Fibroblast of lung (primary cell): ENCODE results near the gene KCNK18.

Experiments
- EZH2 ChIP-seq: IDR thresholded peaks from 2 replicates; pipeline ENCODE4 v1.5.1; 2012; ENCODE audit warnings: low read length, control low read depth, mild to moderate bottlenecking; ENCODE audit errors: missing control alignments
- TF ChIP-seq, protein P1 (sequence below), 2 donors: IDR thresholded peaks in 1 of 2; conservative IDR thresholded peaks in 1 of 2; 1 replicate in 1 of 2; 2 replicates in 1 of 2; pipeline ENCODE4 v1.5.1; 2011 to 2012; ENCODE audit warnings: low read length in 2 of 2, control low read depth in 1 of 2, inconsistent platforms in 1 of 2, low read depth in 1 of 2, mild to moderate bottlenecking in 1 of 2

DNA sequence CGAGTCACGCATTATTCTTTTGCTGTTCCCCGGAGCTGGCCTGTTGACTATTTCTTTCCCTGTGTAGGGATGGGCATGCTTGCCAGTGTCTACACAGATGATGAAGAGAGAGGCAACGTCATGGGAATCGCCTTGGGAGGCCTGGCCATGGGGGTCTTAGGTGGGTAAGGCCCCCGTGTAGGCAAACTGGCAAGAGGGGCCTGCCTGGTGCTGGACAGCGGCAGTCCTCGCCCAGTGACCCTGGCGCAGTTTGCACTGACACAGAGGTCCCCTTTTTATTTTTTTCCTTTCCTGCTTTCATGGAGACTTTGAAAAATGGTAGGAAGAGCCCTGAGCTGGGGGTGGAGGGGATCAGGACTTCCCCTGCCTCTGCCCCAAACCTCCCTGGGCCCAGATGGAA is 57.0 kb downstream of the KCNK18 start:
- TF ChIP-seq, protein P1, sequence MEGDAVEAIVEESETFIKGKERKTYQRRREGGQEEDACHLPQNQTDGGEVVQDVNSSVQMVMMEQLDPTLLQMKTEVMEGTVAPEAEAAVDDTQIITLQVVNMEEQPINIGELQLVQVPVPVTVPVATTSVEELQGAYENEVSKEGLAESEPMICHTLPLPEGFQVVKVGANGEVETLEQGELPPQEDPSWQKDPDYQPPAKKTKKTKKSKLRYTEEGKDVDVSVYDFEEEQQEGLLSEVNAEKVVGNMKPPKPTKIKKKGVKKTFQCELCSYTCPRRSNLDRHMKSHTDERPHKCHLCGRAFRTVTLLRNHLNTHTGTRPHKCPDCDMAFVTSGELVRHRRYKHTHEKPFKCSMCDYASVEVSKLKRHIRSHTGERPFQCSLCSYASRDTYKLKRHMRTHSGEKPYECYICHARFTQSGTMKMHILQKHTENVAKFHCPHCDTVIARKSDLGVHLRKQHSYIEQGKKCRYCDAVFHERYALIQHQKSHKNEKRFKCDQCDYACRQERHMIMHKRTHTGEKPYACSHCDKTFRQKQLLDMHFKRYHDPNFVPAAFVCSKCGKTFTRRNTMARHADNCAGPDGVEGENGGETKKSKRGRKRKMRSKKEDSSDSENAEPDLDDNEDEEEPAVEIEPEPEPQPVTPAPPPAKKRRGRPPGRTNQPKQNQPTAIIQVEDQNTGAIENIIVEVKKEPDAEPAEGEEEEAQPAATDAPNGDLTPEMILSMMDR (conservative IDR thresholded peaks at IDR 0.05 in 1 of 2, IDR thresholded peaks at IDR 0.05 in 1 of 2; ENCODE audit: low read depth in 1 of 2, low read length in 2 of 2), result no peak
- TF ChIP-seq EZH2, result no peak
